Esophagus squamous epithelium (tissue), 5 donors: ENCODE data around the gene WRAP73. TPM values are rescaled to one million over a fixed set of nuclear protein-coding genes. Genes with fewer than 3 reads are reported as not detected.

Source experiments
- DNase-seq: peaks from one replicate; lab custom pipeline; 2025; lab: John Stamatoyannopoulos, UW
- H3K27ac ChIP-seq, 4 donors: fragments of 200-600 bp; sonication (generic); one replicate each; pipeline ENCODE4 v1.5.1; 2016 to 2019; ENCODE audit warnings: mild to moderate bottlenecking in 1 of 4
- H3K27me3 ChIP-seq, 4 donors: fragments of 200-600 bp; sonication (generic); 1 replicate in 3 of 4; 2 replicates in 1 of 4; pipeline versions ENCODE4 v1.5.1 to v1.6.0; 2017 to 2021; ENCODE audit warnings: antibody characterized with exemption in 1 of 4
- H3K36me3 ChIP-seq, 3 donors: fragments of 200-600 bp; sonication (generic); one replicate each; pipeline ENCODE4 v1.5.1; 2016 to 2019
- H3K4me1 ChIP-seq, 3 donors: fragments of 200-600 bp; sonication (generic); one replicate each; pipeline ENCODE4 v1.5.1; 2017 to 2019
- H3K4me3 ChIP-seq, 4 donors: fragments of 200-600 bp; sonication (generic); 1 replicate in 3 of 4; 2 replicates in 1 of 4; pipeline ENCODE4 v1.5.1; 2016 to 2019; ENCODE audit warnings: mild to moderate bottlenecking in 2 of 4, moderate library complexity in 1 of 4
- H3K9me3 ChIP-seq, 3 donors: fragments of 200-600 bp; sonication (generic); one replicate each; pipeline ENCODE4 v1.5.1; 2016 to 2019
- POLR2A ChIP-seq, 4 donors: fragments of 450-650 bp; IDR thresholded peaks; one replicate each; pipeline ENCODE4 v1.6.1; 2017; ENCODE audit warnings: antibody characterized with exemption in 4 of 4, mild to moderate bottlenecking in 4 of 4, moderate library complexity in 3 of 4
- WGBS, 2 donors: methylation state at CpG; one replicate each; pipeline ENCODE4 v1.1.5; 2018; 5-methylcytosine and 5-hydroxymethylcytosine counted together
- intact Hi-C: fragments of 100-400 bp; cut with DNase I; formaldehyde crosslinking; loops from one replicate; pipeline ENCODE4 v1.15.0; 2022
- total RNA-seq, 4 donors: library from RNA; depleted of rRNA; stranded (reverse); fragments of >200 nt; gene quantifications; one replicate each; pipeline ENCODE4 v1.1.0, GENCODE V29; 2016
- TF ChIP-seq, protein P1 (sequence below), 6 experiments: fragments of 450-650 bp in 4 of 6; fragments of 200-600 bp in 2 of 6; sonication (generic) in 2 of 6; IDR thresholded peaks; one replicate each; pipeline ENCODE4 v1.5.1; 2016 to 2019; ENCODE audit warnings: antibody characterized with exemption in 6 of 6, mild to moderate bottlenecking in 4 of 6, moderate library complexity in 4 of 6
- donor health status: DM: yes; HTN: yes; CAD: no.

Gene WRAP73
- total RNA-seq, 4 donors from 2014 or later, result 7.6 to 17.2 (median 11.8) TPM

DNA sequence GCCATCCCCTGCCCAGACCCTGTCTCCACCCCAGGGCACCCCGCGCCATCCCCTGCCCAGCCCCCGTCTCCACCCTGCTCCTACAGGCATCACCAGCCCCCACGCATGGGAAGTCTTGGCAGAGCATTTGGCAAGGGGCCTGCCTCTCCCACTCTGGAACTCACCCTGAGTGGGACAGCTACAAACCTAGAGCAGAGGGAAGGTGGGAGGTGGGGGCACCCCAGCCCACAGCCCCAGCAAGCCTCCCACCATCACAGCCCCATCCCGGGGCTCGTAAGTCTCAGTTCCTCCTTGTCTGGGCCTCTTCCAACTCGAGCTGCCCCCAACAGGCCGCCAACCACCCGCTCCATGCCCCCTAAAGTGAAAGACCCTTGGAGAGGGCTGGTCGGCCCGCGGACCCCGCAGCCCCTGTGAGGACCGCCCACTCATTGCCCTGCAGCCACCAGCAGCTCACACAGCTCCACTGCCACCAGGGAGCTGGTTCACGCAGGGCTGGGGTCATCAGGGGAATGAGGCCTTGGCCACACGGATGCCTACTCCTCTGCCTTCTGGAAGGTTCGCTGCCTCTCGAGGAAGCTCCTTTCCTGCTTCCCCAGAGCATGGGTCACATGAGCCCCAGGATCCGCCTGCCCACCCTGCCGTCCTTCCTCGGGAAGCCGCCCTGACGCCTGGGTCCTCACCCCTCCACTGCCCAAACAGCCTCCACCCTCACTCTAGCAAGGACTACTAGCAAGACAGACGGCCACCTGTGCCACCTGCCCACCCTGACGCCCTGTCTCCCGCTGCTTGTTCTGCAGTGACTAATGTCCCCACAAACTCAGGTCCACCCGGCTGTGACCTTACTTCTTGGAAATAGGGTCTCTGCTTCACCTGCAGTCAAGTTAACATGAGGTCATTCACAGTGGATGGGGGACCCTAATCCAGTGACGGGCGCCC is 53.0 kb downstream of the WRAP73 start:
- intact Hi-C loops, result no loop called here
- H3K27ac ChIP-seq, result no peak overlapping the region
- no peaks in the 10 kb centered on the region for H3K36me3 ChIP-seq
- no peak for DNase-seq
- peaks cover 0 to 16% (median 0%) of the 10 kb centered on the region in 4 donors for H3K27me3 ChIP-seq
- 78 to 100% methylated on average over 4 of the region's 29 CpGs for WGBS, 2 donors
- no peaks in the 10 kb centered on the region for H3K9me3 ChIP-seq
- peaks cover 17 to 26% (median 21%) of the 10 kb centered on the region in 3 donors for H3K4me1 ChIP-seq
- H3K4me3 ChIP-seq, result no peak overlapping the region
- TF ChIP-seq, protein P1, sequence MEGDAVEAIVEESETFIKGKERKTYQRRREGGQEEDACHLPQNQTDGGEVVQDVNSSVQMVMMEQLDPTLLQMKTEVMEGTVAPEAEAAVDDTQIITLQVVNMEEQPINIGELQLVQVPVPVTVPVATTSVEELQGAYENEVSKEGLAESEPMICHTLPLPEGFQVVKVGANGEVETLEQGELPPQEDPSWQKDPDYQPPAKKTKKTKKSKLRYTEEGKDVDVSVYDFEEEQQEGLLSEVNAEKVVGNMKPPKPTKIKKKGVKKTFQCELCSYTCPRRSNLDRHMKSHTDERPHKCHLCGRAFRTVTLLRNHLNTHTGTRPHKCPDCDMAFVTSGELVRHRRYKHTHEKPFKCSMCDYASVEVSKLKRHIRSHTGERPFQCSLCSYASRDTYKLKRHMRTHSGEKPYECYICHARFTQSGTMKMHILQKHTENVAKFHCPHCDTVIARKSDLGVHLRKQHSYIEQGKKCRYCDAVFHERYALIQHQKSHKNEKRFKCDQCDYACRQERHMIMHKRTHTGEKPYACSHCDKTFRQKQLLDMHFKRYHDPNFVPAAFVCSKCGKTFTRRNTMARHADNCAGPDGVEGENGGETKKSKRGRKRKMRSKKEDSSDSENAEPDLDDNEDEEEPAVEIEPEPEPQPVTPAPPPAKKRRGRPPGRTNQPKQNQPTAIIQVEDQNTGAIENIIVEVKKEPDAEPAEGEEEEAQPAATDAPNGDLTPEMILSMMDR (IDR thresholded peaks at IDR 0.05), result no peak
- no peak for TF ChIP-seq POLR2A (IDR thresholded peaks at IDR 0.05)

DNA sequence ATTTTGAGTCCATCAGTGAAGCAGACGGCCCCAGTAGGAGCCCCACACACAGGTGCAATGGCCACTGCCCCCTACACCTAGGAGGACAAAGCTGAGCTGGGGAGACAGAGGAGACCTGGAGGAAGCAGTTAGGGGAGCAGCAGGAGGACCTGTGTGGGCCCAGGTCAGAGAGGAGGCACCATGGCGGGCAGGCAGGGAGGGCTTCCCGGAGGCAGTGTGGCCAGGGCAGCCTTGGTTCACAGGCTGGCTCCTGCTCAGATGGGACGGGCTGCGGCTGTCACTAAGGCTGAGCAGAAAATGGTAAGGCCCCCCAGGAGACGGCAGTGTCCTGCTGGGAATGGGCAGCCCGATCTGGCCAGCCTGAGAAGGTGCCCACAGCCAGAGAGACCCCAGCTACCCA is 54.0 kb downstream of the WRAP73 start:
- intact Hi-C loops, result no loop called here
- DNase-seq, result no peak
- Histone ChIP-seq H3K4me3 (no peak overlapping the region), H3K36me3 (no peaks in the 10 kb centered on the region), H3K27ac (no peak overlapping the region), H3K4me1 (peaks cover 17 to 26% (median 21%) of the 10 kb centered on the region in 3 donors), H3K9me3 (no peaks in the 10 kb centered on the region), H3K27me3 (peaks cover 0 to 18% (median 0%) of the 10 kb centered on the region in 4 donors)
- WGBS, 2 donors, result 63 to 93% methylated on average over 4 of the region's 7 CpGs
- TF ChIP-seq, protein P1 (IDR thresholded peaks at IDR 0.05), result no peak
- TF ChIP-seq POLR2A (IDR thresholded peaks at IDR 0.05), result no peak

DNA sequence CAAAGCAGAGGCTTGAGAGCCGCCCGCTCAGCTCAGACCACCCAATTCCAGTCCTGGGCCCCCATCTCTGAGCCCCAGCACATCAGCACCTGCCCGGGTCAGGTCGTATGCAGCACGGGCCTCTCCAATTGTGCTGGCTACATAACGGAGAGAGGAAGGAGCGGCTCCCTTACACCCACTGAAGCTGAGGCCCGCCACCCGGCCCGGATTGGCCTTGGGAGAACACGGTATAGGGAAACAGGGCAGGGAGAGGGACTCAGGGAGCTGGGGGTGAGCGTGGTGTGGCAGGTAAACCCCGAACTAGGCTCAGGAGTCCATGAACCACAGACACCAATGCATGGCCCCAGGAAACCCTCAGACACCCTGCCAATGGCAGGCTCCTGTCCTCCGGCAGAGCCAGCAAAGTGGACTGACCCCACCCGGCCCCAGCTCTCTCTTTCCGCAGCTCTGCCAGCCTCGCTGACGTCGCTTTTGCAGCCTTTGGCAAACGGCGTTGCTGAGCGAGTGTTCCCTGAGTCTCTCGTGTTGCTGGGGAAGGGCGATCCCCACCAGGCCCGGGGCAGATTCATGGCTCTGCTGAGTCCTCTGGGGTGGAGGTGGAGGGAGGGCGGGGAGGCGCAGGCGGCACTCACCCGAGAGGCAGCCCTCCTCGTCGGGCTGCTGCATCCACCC is 55.1 kb downstream of the WRAP73 start:
- intact Hi-C loops, result no loop called here
- H3K4me1 ChIP-seq, result peaks cover 17 to 26% (median 21%) of the 10 kb centered on the region in 3 donors
- no peak for DNase-seq
- no peak overlapping the region for H3K4me3 ChIP-seq
- H3K27ac ChIP-seq, result no peak overlapping the region
- H3K36me3 ChIP-seq, result no peaks in the 10 kb centered on the region
- H3K27me3 ChIP-seq, result peaks cover 0 to 29% (median 0%) of the 10 kb centered on the region in 4 donors
- 82 to 87% methylated on average over 7 to 12 of the region's 31 CpGs for WGBS, 2 donors
- no peaks in the 10 kb centered on the region for H3K9me3 ChIP-seq
- TF ChIP-seq POLR2A (IDR thresholded peaks at IDR 0.05), result no peak
- TF ChIP-seq, protein P1 (IDR thresholded peaks at IDR 0.05), result no peak

DNA sequence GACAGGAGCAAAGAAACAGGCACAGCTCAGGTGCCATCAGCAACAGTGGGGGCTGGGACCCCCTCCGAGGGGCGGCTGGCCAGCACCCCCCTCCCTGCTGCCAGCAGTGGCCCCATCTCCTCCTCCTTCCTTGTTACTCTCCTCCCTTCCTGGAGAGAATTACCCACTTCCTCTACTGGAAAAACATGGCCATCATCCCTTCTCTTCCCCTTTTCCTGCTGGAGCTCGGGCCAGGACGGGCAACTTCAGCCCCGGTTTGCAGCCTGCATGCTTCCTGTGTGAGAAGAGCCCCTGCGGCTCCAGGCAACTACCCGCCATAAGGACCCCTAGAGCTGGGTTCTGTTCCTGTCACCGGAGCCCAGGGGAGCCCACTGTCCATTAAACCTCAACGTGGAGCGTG is 56.2 kb downstream of the WRAP73 start:
- no peak for DNase-seq
- H3K36me3 ChIP-seq, result no peaks in the 10 kb centered on the region
- peaks cover 15 to 21% (median 18%) of the 10 kb centered on the region in 3 donors for H3K4me1 ChIP-seq
- H3K9me3 ChIP-seq, result no peaks in the 10 kb centered on the region
- intact Hi-C loops, result no loop called here
- H3K4me3 ChIP-seq, result no peak overlapping the region
- WGBS, 2 donors, result 36 to 66% methylated on average over 3 to 5 of the region's 10 CpGs
- TF ChIP-seq, protein P1 (IDR thresholded peaks at IDR 0.05), result no peak
- TF ChIP-seq POLR2A (IDR thresholded peaks at IDR 0.05), result no peak
- peak overlapping the region in 1 of 4 donors; percentile 0 for H3K27ac ChIP-seq
- peaks cover 0 to 27% (median 0%) of the 10 kb centered on the region in 4 donors for H3K27me3 ChIP-seq
